GM13976 (cell line): ENCODE measurements around the gene ANKRD9.
"Not testable (repeated sequence)": the region's sequence is repeated elsewhere in the genome, so short reads cannot be mapped to it uniquely, and the experiment has no call there.

Experiments
- DNase-seq: peaks from one replicate; pipeline ENCODE4 v3.0.0; 2012; ENCODE audit warnings: low spot score
- CTCF ChIP-seq: IDR thresholded peaks from 2 replicates; pipeline ENCODE4 v1.5.1; 2012; ENCODE audit warnings: borderline replicate concordance, mild to moderate bottlenecking; ENCODE audit not compliant: insufficient read depth; ENCODE audit errors: extremely low read depth, missing control alignments, control extremely low read depth
- in situ Hi-C: fragments of 300-500 bp; cut with MboI; formaldehyde crosslinking; loops from one replicate; pipeline ENCODE4 v1.12.0; 2022; ENCODE audit warnings: low sequenced_read_pairs, mixed read lengths, inconsistent platforms; ENCODE audit not compliant: unreplicated experiment

The ANKRD9 gene

GRCh38 chr14:102551995-102552705 lies 42.6 kb upstream of the ANKRD9 start:
- no peak for DNase-seq
- TF ChIP-seq CTCF = no peak
- in situ Hi-C loops = no loop called here

GRCh38 chr14:102550927-102551401 lies 41.4 kb upstream of the ANKRD9 start:
- in situ Hi-C loops, DNase-seq: not testable (repeated sequence)

GRCh38 chr14:102548616-102549240 lies 39.2 kb upstream of the ANKRD9 start:
- no peak for DNase-seq
- TF ChIP-seq CTCF = no peak
- in situ Hi-C loops = no loop called here

- no peak for DNase-seq
- in situ Hi-C loops = no loop called here
- no peak for TF ChIP-seq CTCF
Observed at GRCh38 chr14:102545461-102546265, 36.1 kb upstream of the ANKRD9 start.

GRCh38 chr14:102544747-102545460 lies 35.3 kb upstream of the ANKRD9 start:
- in situ Hi-C loops = no loop called here
- peak; percentile 55 for DNase-seq

More at GRCh38 chr14:102544747-102545460, 35.3 kb upstream of the ANKRD9 start:
- no peak for TF ChIP-seq CTCF
